Testis (tissue), 3 donors: Measurements from ENCODE around the gene SOWAHA. TPM values are rescaled to one million over a fixed set of nuclear protein-coding genes. Genes with fewer than 3 reads are reported as not detected.

ENCODE experiments used
- DNase-seq: peaks from one replicate; pipeline ENCODE4 v3.0.0-alpha.2; 2019
- H3K27ac ChIP-seq, 2 donors: fragments of 200-600 bp; sonication (generic); one replicate each; pipeline ENCODE4 v1.5.1; 2019
- H3K27me3 ChIP-seq: fragments of 200-600 bp; sonication (generic); one replicate; pipeline ENCODE4 v1.5.1; 2019
- H3K36me3 ChIP-seq: fragments of 200-600 bp; sonication (generic); one replicate; pipeline ENCODE4 v1.5.1; 2017; ENCODE audit warnings: low read depth; ENCODE audit errors: missing control alignments
- H3K4me1 ChIP-seq: fragments of 200-600 bp; sonication (generic); one replicate; pipeline ENCODE4 v1.5.1; 2019
- H3K4me3 ChIP-seq, 2 donors: fragments of 200-600 bp; sonication (generic); one replicate each; pipeline ENCODE4 v1.5.1; 2017 to 2019
- H3K9me3 ChIP-seq: fragments of 200-600 bp; sonication (generic); one replicate; pipeline ENCODE4 v1.5.1; 2017
- CTCF ChIP-seq, 3 experiments: fragments of 450-650 bp in 2 of 3; fragments of 200-600 bp in 1 of 3; sonication (generic) in 1 of 3; IDR thresholded peaks; one replicate each; pipeline ENCODE4 v1.5.1; 2016 to 2019; ENCODE audit warnings: antibody characterized with exemption in 3 of 3, mild to moderate bottlenecking in 2 of 3, moderate library complexity in 1 of 3
- POLR2A ChIP-seq: fragments of 450-650 bp; IDR thresholded peaks from one replicate; pipeline ENCODE4 v1.6.1; 2017; ENCODE audit warnings: antibody characterized with exemption, mild to moderate bottlenecking, moderate library complexity
- WGBS, 2 donors: methylation state at CpG; one replicate each; pipeline ENCODE4 v1.1.5; 2018; 5-methylcytosine and 5-hydroxymethylcytosine counted together
- intact Hi-C: fragments of 100-400 bp; cut with DNase I; formaldehyde crosslinking; loops from one replicate; pipeline ENCODE4 v1.15.1; 2023; ENCODE audit warnings: low total_unique reads
- polyA plus RNA-seq: library from polyadenylated mRNA; stranded (reverse); fragments of 350-450 nt; fragmentation: Illumina TruSeq; extraction: RNeasy Lipid Tissue Mini Kit (QIAGEN cat#74804); gene quantifications from one replicate; pipeline ENCODE4 v1.2.3, GENCODE V29; 2014; ENCODE audit warnings: low read depth, low replicate concordance; ENCODE audit not compliant: insufficient read depth
- total RNA-seq, 2 donors: library from RNA; depleted of rRNA; stranded (reverse); fragments of >200 nt; gene quantifications; one replicate each; pipeline ENCODE4 v1.2.3, GENCODE V29; 2016

SOWAHA gene
- total and polyA plus RNA-seq, 3 donors from 2014 or later = 0.46 to 1.3 (median 1.2) TPM

- intact Hi-C loops = no loop called here
- no peaks in the 10 kb centered on the region for H3K36me3 ChIP-seq
- H3K4me3 ChIP-seq = no peak overlapping the region
- no peaks in the 10 kb centered on the region for H3K27me3 ChIP-seq
- peaks cover 13% of the 10 kb centered on the region for H3K4me1 ChIP-seq
- 81% methylated on average over 5 of the region's 5 CpGs for WGBS, 2 donors
- no peak for DNase-seq
- no peaks in the 10 kb centered on the region for H3K9me3 ChIP-seq
- H3K27ac ChIP-seq = no peak overlapping the region
- no peak for TF ChIP-seq CTCF (IDR thresholded peaks at IDR 0.05)
- TF ChIP-seq POLR2A = no peak
Observed at GRCh38 chr5:132778856-132779255, 34.2 kb upstream of the SOWAHA start.

- 91 to 95% methylated on average over 3 of the region's 3 CpGs for WGBS, 2 donors
- Histone ChIP-seq H3K27me3 (no peaks in the 10 kb centered on the region), H3K9me3 (no peaks in the 10 kb centered on the region), H3K4me3 (no peak overlapping the region), H3K36me3 (no peaks in the 10 kb centered on the region), H3K27ac (no peak overlapping the region), H3K4me1 (peaks cover 13% of the 10 kb centered on the region)
- intact Hi-C loops = no loop called here
- no peak for TF ChIP-seq POLR2A
- TF ChIP-seq CTCF (IDR thresholded peaks at IDR 0.05) = no peak
- no peak for DNase-seq
Observed at GRCh38 chr5:132779961-132780360, 33.1 kb upstream of the SOWAHA start.

- H3K27me3 ChIP-seq = no peaks in the 10 kb centered on the region
- H3K4me3 ChIP-seq = no peak overlapping the region
- H3K4me1 ChIP-seq = peaks cover 13% of the 10 kb centered on the region
- H3K9me3 ChIP-seq = no peaks in the 10 kb centered on the region
- no peak for TF ChIP-seq CTCF (IDR thresholded peaks at IDR 0.05)
- no peaks in the 10 kb centered on the region for H3K36me3 ChIP-seq
- no peak for DNase-seq
- H3K27ac ChIP-seq = no peak overlapping the region
- intact Hi-C loops = no loop called here
- whole genome bisulfite sequencing, 2 donors = 97 to 100% methylated on average over 1 of the region's 1 CpG
Observed at GRCh38 chr5:132780577-132780976, 32.5 kb upstream of the SOWAHA start.

GRCh38 chr5:132781029-132781428 is 32.1 kb upstream of the SOWAHA start:
- intact Hi-C loops = no loop called here
- no peaks in the 10 kb centered on the region for H3K27me3 ChIP-seq
- peaks cover 12% of the 10 kb centered on the region for H3K4me1 ChIP-seq
- 95 to 96% methylated on average over 4 of the region's 4 CpGs for WGBS, 2 donors
- no peaks in the 10 kb centered on the region for H3K36me3 ChIP-seq
- no peak for TF ChIP-seq CTCF (IDR thresholded peaks at IDR 0.05)
- TF ChIP-seq POLR2A = no peak
- no peak overlapping the region for H3K4me3 ChIP-seq
- no peak overlapping the region for H3K27ac ChIP-seq
- no peaks in the 10 kb centered on the region for H3K9me3 ChIP-seq
- DNase-seq = no peak

DNA sequence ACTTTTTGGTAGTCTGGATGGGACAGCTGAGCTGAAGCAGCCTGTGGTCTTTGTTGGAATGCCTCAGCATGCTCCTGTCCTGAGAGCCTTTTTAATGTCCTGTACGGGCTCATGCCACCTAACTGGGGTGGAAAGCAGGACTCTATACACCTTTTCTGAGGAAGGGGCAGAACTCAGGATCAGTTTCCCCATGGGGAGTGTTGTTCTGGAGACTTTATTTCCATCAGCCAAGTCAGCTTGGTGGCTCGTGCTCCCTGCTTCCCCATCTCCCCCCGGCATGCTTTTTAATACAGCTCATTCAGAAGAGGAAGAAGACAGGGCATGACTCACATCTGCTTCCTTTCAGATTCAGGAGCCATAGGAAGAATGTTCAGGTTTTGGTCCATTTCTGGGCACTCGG is 31.0 kb upstream of the SOWAHA start:
- Histone ChIP-seq H3K27ac (no peak overlapping the region), H3K9me3 (no peaks in the 10 kb centered on the region), H3K4me3 (no peak overlapping the region), H3K4me1 (peaks cover 7% of the 10 kb centered on the region), H3K27me3 (no peaks in the 10 kb centered on the region), H3K36me3 (no peaks in the 10 kb centered on the region)
- no peak for TF ChIP-seq POLR2A
- no peak for TF ChIP-seq CTCF (IDR thresholded peaks at IDR 0.05)
- no peak for DNase-seq
- intact Hi-C loops = no loop called here
- 73 to 80% methylated on average over 4 of the region's 4 CpGs for whole genome bisulfite sequencing, 2 donors
